ENCODE results near the gene JAK1. TPM values are rescaled to one million over a fixed set of nuclear protein-coding genes. Genes with fewer than 3 reads are reported as not detected.
A peak's percentile ranks its signal among the peaks of the same experiment; 100 is the strongest.

Gene JAK1
- total and polyA plus RNA-seq, 9 of the 15 experiments (the other 6 are each of a cell fraction or from before 2014, with no cell fraction given): 9.7 to 44.1 (median 42.5) TPM

DNA sequence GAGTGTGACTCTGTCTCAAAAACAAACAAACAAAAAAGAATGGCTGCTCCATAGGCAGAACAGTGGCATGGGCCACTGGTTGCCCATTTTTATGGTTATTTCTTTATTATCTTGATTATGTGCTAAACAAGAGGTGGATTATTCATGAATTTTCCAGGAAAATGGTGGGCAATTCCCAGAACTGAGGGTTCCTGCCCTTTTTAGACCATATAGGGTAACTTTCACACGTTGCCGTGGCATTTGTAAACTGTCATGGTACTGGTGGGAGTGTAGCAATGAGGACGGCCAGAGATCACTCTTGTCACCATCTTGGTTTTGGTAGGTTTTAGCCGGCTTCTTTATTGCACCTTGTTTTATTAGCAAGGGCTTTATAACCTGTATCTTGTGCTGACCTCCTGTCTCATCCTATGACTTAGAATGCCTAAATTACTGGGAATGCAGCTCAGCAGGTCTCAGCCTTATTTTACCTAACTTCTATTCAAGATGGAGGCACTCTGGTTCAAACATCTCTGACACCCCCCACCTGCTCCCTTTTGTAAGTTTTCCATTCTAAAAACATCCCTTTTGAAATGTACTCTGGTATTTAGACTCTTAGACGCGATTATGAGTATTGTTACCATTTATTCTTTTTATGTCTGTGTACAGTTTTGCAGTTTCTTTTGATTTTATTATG is 164.4 kb downstream of the JAK1 start (continued):
- TF ChIP-seq ZNF224 (CRISPR knock-in tag; IDR thresholded peaks at IDR 0.05): no peak
- TF ChIP-seq MTA1 (IDR thresholded peaks at IDR 0.05; ENCODE audit: borderline replicate concordance): no peak
- no peak for TF ChIP-seq FOXP1 (CRISPR knock-in tag; IDR thresholded peaks at IDR 0.05)
- TF ChIP-seq NFATC3 (IDR thresholded peaks at IDR 0.05): no peak
- TF ChIP-seq, protein P1, sequence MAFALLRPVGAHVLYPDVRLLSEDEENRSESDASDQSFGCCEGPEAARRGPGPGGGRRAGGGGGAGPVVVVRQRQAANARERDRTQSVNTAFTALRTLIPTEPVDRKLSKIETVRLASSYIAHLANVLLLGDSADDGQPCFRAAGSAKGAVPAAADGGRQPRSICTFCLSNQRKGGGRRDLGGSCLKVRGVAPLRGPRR (CRISPR knock-in tag; IDR thresholded peaks at IDR 0.05): no peak
- peak; percentile 85 for TF ChIP-seq PYGO2 (tag; IDR thresholded peaks at IDR 0.05)
- peak; percentile 90 for TF ChIP-seq ZNF589 (CRISPR knock-in tag; IDR thresholded peaks at IDR 0.05; ENCODE audit: low read depth)
- TF ChIP-seq EZH2 (IDR thresholded peaks at IDR 0.05; ENCODE audit: borderline replicate concordance, low read depth, low read length): no peak
- no peak for TF ChIP-seq CTBP1 (IDR thresholded peaks at IDR 0.05; ENCODE audit: borderline replicate concordance)
- no peak for TF ChIP-seq ADNP (tag; IDR thresholded peaks at IDR 0.05)
- TF ChIP-seq TAF7 (tag; IDR thresholded peaks at IDR 0.05): no peak
- TF ChIP-seq, protein P2, sequence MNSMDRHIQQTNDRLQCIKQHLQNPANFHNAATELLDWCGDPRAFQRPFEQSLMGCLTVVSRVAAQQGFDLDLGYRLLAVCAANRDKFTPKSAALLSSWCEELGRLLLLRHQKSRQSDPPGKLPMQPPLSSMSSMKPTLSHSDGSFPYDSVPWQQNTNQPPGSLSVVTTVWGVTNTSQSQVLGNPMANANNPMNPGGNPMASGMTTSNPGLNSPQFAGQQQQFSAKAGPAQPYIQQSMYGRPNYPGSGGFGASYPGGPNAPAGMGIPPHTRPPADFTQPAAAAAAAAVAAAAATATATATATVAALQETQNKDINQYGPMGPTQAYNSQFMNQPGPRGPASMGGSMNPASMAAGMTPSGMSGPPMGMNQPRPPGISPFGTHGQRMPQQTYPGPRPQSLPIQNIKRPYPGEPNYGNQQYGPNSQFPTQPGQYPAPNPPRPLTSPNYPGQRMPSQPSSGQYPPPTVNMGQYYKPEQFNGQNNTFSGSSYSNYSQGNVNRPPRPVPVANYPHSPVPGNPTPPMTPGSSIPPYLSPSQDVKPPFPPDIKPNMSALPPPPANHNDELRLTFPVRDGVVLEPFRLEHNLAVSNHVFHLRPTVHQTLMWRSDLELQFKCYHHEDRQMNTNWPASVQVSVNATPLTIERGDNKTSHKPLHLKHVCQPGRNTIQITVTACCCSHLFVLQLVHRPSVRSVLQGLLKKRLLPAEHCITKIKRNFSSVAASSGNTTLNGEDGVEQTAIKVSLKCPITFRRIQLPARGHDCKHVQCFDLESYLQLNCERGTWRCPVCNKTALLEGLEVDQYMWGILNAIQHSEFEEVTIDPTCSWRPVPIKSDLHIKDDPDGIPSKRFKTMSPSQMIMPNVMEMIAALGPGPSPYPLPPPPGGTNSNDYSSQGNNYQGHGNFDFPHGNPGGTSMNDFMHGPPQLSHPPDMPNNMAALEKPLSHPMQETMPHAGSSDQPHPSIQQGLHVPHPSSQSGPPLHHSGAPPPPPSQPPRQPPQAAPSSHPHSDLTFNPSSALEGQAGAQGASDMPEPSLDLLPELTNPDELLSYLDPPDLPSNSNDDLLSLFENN (IDR thresholded peaks at IDR 0.05; ENCODE audit: low read depth in 2 of 2, low read length in 2 of 2): no peak
- TF ChIP-seq TEAD1 (CRISPR knock-in tag; IDR thresholded peaks at IDR 0.05): peak in 1 of 2 experiments; percentile 72; a peak in 1 of 4 replicates
- TF ChIP-seq ZNF431 (CRISPR knock-in tag; IDR thresholded peaks at IDR 0.05): no peak
- TF ChIP-seq ILK (tag; IDR thresholded peaks at IDR 0.05; ENCODE audit: borderline replicate concordance, low read depth): peak; percentile 72; the same call in 1 of the 2 replicates
- TF ChIP-seq ZNF584 (CRISPR knock-in tag; IDR thresholded peaks at IDR 0.05; ENCODE audit: low read depth): no peak
- TF ChIP-seq, protein P3, sequence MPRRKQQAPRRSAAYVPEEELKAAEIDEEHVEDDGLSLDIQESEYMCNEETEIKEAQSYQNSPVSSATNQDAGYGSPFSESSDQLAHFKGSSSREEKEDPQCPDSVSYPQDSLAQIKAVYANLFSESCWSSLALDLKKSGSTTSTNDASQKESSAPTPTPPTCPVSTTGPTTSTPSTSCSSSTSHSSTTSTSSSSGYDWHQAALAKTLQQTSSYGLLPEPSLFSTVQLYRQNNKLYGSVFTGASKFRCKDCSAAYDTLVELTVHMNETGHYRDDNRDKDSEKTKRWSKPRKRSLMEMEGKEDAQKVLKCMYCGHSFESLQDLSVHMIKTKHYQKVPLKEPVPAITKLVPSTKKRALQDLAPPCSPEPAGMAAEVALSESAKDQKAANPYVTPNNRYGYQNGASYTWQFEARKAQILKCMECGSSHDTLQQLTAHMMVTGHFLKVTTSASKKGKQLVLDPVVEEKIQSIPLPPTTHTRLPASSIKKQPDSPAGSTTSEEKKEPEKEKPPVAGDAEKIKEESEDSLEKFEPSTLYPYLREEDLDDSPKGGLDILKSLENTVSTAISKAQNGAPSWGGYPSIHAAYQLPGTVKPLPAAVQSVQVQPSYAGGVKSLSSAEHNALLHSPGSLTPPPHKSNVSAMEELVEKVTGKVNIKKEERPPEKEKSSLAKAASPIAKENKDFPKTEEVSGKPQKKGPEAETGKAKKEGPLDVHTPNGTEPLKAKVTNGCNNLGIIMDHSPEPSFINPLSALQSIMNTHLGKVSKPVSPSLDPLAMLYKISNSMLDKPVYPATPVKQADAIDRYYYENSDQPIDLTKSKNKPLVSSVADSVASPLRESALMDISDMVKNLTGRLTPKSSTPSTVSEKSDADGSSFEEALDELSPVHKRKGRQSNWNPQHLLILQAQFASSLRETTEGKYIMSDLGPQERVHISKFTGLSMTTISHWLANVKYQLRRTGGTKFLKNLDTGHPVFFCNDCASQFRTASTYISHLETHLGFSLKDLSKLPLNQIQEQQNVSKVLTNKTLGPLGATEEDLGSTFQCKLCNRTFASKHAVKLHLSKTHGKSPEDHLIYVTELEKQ (CRISPR knock-in tag; IDR thresholded peaks at IDR 0.05): no peak
- no peak for TF ChIP-seq TGIF2 (CRISPR knock-in tag; IDR thresholded peaks at IDR 0.05)

Measured in K562 (cell line).